HG03175 (cell line): ENCODE results near the gene CST4.
"Not testable (repeated sequence)": the region's sequence is repeated elsewhere in the genome, so short reads cannot be mapped to it uniquely, and the experiment has no call there.

ENCODE experiments used
- ATAC-seq: cut with Tn5 transposase; IDR thresholded peaks from one replicate; pipeline ENCODE4 v1.9.1; 2021; ENCODE audit warnings: mild to moderate bottlenecking, moderate library complexity; ENCODE audit not compliant: unreplicated experiment

The CST4 gene

DNA sequence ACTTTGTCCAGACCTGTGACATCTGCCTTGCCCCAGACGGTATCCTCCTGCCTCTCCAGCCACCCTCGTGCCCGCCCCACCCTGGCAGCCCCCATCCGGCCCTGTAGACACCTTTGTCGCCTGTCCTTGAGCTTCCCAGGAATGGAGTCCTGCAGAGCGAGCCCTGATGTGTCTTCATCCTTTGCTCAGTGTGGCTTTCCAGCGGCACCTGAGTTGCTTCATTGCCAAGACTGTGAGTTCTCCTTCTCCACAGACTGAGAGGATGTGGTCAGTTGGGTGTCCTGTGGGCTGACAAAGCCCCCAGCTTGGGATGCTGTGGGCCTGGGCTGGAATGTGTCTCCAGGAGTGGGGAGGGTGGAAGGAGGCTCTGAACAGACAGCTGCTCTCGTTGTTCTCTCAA, 1.7 kb upstream of the CST4 start:
- no peak for ATAC-seq

DNA sequence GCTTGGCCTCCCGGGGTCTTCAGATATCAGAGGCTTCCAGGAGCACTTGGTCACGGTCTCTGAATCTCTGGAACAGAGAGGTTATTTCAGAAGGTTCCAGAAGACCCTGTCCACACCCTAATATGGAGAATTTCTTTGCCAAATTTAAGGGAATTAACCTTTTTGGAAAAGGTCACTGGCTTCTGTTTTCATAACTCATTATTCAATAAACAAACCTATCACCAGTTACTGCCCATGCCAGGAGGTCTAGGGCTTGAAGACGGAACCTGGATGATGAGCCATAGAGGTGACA, 507 bp upstream of the CST4 start:
- ATAC-seq: no peak

- no peak for ATAC-seq
These were observed 852 bp downstream of the CST4 start for GRCh38 chr20:23687986-23688385.

DNA sequence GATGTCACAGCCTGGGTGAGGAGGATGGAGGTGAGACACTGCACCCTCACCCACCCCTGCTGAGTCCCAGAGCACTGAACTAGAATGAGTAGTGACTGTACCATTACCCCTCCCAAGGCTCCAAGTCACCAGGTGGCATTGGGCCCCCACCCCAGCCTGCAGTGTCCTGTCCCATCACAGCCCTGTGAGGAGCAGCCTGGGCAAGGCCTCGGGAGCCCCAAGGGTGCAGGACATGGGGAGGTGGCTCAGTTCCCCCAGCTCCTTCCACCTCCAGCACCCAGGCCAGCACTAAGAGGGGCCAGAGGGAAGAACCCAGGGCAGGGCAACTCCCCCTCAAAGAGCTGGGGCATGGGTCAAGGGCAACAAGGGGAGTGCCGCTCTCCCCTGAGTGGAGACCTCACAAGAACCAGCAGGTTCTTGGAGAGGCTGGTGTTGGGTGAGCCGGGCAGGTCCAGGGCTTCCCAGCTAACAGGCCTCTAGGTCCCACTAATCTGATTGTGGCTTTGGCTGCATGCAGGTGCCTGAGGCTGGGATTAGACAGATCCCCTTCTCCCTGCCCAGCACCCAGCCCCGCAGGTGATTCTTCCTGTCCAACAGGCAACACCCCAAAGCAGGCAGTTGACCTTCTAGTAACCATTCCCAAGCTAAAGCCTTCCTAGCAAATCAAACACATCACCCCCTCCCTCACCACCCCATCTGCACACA, 2.6 kb downstream of the CST4 start:
- no peak for ATAC-seq

DNA sequence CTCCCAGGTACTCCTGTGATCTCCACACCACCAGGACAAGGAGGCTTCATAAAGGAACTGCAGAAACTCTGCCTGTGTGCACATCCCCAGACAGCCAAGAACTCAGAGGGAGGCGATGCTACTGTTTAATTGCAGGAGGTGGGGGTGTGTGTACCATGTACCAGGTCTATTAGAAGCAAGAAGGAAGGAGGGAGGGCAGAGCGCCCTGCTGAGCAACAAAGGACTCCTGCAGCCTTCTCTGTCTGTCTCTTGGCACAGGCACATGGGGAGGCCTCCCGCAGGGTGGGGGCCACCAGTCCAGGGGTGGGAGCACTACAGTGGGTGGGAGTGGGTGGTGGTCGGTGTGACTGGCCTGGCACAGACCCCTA, 3.3 kb downstream of the CST4 start:
- ATAC-seq: not testable (repeated sequence)

GRCh38 chr20:23684261-23684660, 4.6 kb downstream of the CST4 start:
- ATAC-seq: no peak

DNA sequence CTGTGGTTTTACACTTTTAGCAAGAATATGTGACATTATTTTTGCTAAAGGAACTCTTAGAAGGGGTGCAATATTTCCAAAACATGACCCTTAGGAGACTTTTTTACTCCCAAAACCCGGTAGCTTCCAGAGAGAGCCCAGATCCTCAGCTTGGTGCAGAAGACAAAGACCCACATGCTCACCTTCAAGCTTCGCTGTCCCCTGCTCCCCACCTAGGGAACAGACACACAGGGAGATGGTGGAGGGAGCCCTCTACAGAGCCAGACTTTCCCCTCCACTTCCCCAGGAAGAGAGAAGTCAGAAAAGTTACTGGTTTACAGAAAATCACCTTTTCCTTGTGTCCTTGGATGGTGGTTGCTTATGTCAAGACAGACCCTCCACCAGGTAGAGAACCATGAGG, 5.0 kb downstream of the CST4 start:
- no peak for ATAC-seq

- ATAC-seq: no peak
These were observed 5.6 kb downstream of the CST4 start for GRCh38 chr20:23683281-23683680.

GRCh38 chr20:23680146-23680545, 8.7 kb downstream of the CST4 start:
- no peak for ATAC-seq

GRCh38 chr20:23679133-23680092, 9.4 kb downstream of the CST4 start:
- no peak for ATAC-seq

GRCh38 chr20:23673209-23673608, 15.6 kb downstream of the CST4 start:
- no peak for ATAC-seq

DNA sequence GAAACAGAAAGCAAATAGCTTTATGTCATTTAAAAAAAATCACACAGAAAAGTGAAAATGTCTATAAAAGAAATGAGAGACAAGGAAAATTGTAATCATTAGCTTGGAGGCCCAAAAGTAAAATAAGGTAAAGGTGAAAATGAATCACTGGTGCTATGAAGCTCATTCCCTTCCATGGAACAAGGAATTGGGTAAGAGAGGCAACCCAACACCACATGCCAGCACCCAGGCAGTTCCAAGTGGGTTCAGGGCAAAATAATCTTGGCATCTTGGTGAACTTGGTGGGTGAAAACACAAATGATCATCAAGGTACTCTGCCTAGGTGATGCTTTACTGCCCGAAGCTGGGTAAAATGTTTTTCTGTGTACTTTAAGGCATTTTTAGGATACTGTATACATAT, 16.7 kb downstream of the CST4 start:
- no peak for ATAC-seq

DNA sequence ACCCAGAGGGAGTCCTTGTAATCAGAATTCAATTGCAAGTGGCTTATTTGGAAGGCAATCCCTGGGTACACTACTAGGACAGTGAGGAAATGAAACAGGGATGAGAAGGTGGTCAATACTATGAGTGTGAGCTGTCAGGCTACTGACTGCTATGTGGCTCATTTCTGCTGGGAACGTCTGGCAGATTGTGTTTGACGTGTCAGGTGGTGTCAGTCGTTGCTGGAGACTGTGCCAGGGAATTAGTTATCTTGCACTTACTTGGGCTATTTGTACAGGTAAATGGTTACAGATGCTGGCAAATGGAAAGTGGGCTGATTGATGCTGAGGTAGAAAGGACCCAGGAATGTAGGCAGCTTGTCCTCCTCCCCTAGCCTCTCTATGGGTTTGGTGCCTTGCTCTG, 17.4 kb downstream of the CST4 start:
- no peak for ATAC-seq

DNA sequence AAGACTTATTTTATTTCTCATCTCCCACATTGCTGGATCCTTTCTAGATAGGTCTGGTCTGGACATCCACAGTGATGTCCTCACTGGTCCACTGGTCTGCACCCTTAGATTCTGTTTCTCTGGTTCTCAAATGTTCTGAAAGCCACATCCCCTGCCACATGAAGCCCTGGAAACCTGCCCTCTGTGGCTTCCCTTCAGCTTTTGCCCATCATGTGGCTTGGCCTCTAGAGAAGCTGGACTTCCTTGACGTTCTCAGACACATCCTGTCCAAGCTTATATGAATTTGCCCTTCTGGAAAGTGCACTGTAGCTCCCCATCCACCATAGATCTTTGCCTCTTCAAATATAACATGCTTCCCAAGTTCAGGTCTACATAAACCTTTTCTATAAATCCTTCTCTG, 18.5 kb downstream of the CST4 start:
- no peak for ATAC-seq

DNA sequence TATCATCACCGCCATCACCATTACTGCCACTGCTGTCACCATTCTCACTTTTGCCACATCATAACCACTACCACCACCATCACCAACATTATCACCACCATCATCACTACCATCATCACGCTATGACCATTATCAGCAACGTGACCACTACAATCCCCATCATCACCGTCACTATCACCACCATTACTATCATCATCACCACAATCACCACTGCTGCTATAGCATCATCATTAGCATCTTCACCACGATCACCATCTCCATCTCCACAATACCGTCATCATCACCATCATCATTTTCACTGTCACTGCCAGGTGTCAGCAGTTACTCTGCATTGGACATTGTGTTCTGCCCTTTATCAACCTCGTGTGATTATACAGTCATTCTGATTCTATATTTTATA, 19.0 kb downstream of the CST4 start:
- ATAC-seq: no peak

GRCh38 chr20:23669327-23669726, 19.5 kb downstream of the CST4 start:
- ATAC-seq: no peak

- ATAC-seq: peak; percentile 82
These were observed 20.3 kb downstream of the CST4 start for GRCh38 chr20:23668477-23668951.

- ATAC-seq: no peak
These were observed 21.2 kb downstream of the CST4 start for GRCh38 chr20:23667666-23668065.

DNA sequence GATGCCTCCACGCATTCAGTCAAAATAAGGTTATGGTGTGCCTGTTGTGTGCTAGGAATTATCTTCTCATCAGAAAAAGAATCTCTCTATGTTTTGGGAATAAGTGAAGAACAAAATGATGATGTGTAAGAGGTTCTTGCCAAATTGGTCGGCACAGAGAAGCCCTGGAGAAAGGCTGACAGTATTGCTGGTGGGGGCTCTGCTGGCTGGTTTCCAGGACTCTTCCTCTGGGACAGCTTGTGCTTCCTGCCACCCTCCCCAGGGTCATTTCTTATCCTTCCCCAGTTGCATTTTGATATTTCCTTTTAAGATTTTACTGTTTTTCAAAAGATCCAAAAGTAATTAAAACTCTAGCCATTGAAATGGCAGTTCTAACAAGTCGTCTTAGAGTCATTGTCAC, 22.1 kb downstream of the CST4 start:
- no peak for ATAC-seq

- no peak for ATAC-seq
These were observed 22.6 kb downstream of the CST4 start for GRCh38 chr20:23666189-23666588.

DNA sequence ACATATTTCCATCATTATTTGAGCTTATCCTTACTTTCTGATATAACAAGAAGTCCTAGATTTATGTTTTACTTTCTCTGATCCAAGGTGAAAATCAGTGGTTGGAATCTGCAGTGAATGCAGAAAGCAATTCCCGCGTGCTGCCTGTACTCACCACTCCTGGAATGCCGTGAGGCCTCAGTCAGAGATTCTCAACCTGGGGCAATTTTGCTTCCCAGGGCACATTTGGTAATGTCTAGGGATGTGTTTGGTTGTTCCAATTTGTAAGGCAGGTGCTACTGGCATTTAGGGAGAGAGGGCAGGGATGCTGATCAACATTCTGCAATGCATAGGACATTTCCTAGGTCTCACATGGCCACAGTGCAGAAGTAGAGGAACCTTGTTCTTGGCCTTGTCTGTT, 23.9 kb downstream of the CST4 start:
- no peak for ATAC-seq

DNA sequence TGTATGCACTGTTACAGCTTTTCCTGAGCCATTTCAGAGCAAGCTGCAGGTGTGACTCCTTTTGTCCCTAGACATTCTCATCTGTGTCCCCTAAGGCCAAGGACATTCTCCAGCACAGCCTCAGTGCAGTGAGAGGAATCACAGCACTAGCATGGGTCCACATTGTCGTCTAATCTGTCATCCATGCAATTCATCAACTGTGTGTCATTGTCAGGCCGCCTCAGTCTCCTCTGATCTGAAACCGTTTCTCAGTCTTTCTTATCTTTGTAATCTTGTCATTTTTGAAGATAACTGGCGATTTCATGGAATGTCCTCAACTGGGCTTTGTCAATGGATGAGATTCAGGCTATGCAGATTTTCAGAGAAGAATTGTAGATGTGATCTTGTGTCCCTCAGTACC, 24.8 kb downstream of the CST4 start:
- ATAC-seq: not testable (repeated sequence)
